Measurements from ENCODE around the gene VSX1. TPM values are rescaled to one million over a fixed set of nuclear protein-coding genes. Genes with fewer than 3 reads are reported as not detected.

The VSX1 gene
- total and polyA plus RNA-seq, 2 experiments from 2014 or later = not detected

- no peak overlapping the region for H3K4me2 ChIP-seq
- H2AFZ ChIP-seq = no peak overlapping the region
- H3K9me2 ChIP-seq (replicated peaks; ENCODE audit: insufficient read depth) = no peaks in the 10 kb centered on the region
- no peaks in the 10 kb centered on the region for H3K79me2 ChIP-seq
- no peak overlapping the region for H3K4me3 ChIP-seq
- no peaks in the 10 kb centered on the region for H3K36me3 ChIP-seq (replicated peaks; ENCODE audit: insufficient read depth, low read depth)
- 90% methylated on average over 15 of the region's 15 CpGs for WGBS (ENCODE audit: low lambda C conversion rate, missing lambda C conversion rate)
- no peak for DNase-seq (ENCODE audit: low spot score)
- TF ChIP-seq EZH2phosphoT487 (IDR thresholded peaks at IDR 0.05; ENCODE audit: low read depth, severe bottlenecking, unreplicated experiment) (no peak), CTCF (IDR thresholded peaks at IDR 0.05; ENCODE audit: poor library complexity) (no peak), EZH2 (IDR thresholded peaks at IDR 0.05; ENCODE audit: borderline replicate concordance) (no peak)
- peak overlapping the region; percentile 32 for H3K27ac ChIP-seq
- H3K4me1 ChIP-seq (ENCODE audit: insufficient read depth) = peaks cover 25% of the 10 kb centered on the region
- no peaks in the 10 kb centered on the region for H4K20me1 ChIP-seq (ENCODE audit: insufficient read depth, poor library complexity, severe bottlenecking)
- H3K9me3 ChIP-seq (ENCODE audit: low read depth) = no peaks in the 10 kb centered on the region
- H3K27me3 ChIP-seq = peaks cover 3% of the 10 kb centered on the region
These were observed 20.0 kb downstream of the VSX1 start for GRCh38 chr20:25061821-25062530.

GRCh38 chr20:25061103-25061799, 20.7 kb downstream of the VSX1 start:
- Histone ChIP-seq H3K27ac (peak overlapping the region; percentile 32), H3K4me2 (no peak overlapping the region), H3K36me3 (replicated peaks; ENCODE audit: insufficient read depth, low read depth) (no peaks in the 10 kb centered on the region), H3K27me3 (peaks cover 3% of the 10 kb centered on the region), H3K4me3 (no peak overlapping the region), H3K4me1 (ENCODE audit: insufficient read depth) (peaks cover 29% of the 10 kb centered on the region), H3K9me2 (replicated peaks; ENCODE audit: insufficient read depth) (no peaks in the 10 kb centered on the region), H2AFZ (no peak overlapping the region), H4K20me1 (ENCODE audit: insufficient read depth, poor library complexity, severe bottlenecking) (no peaks in the 10 kb centered on the region), H3K79me2 (peaks cover 5% of the 10 kb centered on the region), H3K9me3 (ENCODE audit: low read depth) (no peaks in the 10 kb centered on the region)
- TF ChIP-seq CTCF (IDR thresholded peaks at IDR 0.05; ENCODE audit: poor library complexity) (no peak), EZH2 (IDR thresholded peaks at IDR 0.05; ENCODE audit: borderline replicate concordance) (no peak), EZH2phosphoT487 (IDR thresholded peaks at IDR 0.05; ENCODE audit: low read depth, severe bottlenecking, unreplicated experiment) (no peak)
- WGBS (ENCODE audit: low lambda C conversion rate, missing lambda C conversion rate) = 51% methylated on average over 7 of the region's 7 CpGs
- DNase-seq (ENCODE audit: low spot score) = peak; percentile 58

- Histone ChIP-seq H3K4me1 (ENCODE audit: insufficient read depth) (peaks cover 36% of the 10 kb centered on the region), H3K27me3 (peaks cover 3% of the 10 kb centered on the region), H3K36me3 (replicated peaks; ENCODE audit: insufficient read depth, low read depth) (no peaks in the 10 kb centered on the region), H3K79me2 (peaks cover 16% of the 10 kb centered on the region), H2AFZ (no peak overlapping the region), H3K4me3 (no peak overlapping the region), H3K4me2 (no peak overlapping the region), H3K9me3 (ENCODE audit: low read depth) (no peaks in the 10 kb centered on the region), H3K9me2 (replicated peaks; ENCODE audit: insufficient read depth) (no peaks in the 10 kb centered on the region), H4K20me1 (ENCODE audit: insufficient read depth, poor library complexity, severe bottlenecking) (no peaks in the 10 kb centered on the region), H3K27ac (no peak overlapping the region)
- DNase-seq (ENCODE audit: low spot score) = no peak
- 79% methylated on average over 8 of the region's 8 CpGs for WGBS (ENCODE audit: low lambda C conversion rate, missing lambda C conversion rate)
- no peak for TF ChIP-seq EZH2phosphoT487 (IDR thresholded peaks at IDR 0.05; ENCODE audit: low read depth, severe bottlenecking, unreplicated experiment)
- no peak for TF ChIP-seq CTCF (IDR thresholded peaks at IDR 0.05; ENCODE audit: poor library complexity)
- no peak for TF ChIP-seq EZH2 (IDR thresholded peaks at IDR 0.05; ENCODE audit: borderline replicate concordance)
These were observed 22.0 kb downstream of the VSX1 start for GRCh38 chr20:25059866-25060465.
